GM19467 (cell line): ENCODE results near the gene RAB5B.
"Not testable (repeated sequence)": the region's sequence is repeated elsewhere in the genome, so short reads cannot be mapped to it uniquely, and the experiment has no call there.

Experiments used
- ATAC-seq: cut with Tn5 transposase; IDR thresholded peaks from one replicate; pipeline ENCODE4 v1.9.1; 2021; ENCODE audit warnings: mild to moderate bottlenecking, moderate library complexity; ENCODE audit not compliant: unreplicated experiment

Gene RAB5B

DNA sequence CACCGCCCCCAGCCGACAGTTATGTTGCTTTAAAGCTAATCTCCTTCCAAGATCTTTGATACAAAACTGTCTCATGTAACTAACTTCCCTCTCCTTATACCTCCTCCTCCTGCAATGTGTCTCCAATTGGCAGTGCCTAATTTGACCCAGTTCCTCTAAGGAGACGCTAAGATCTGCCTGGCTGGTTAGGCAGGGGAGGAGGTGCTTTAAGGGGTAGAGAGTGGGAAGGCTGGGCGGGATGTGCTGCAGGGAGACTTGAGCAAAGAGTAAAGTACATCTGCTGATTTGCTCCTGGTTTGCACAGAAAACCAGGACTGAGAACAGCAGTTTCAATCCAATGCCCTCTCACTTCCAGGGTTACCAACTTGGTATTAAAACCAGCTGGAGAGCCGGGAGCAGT, 39.6 kb downstream of the RAB5B start:
- ATAC-seq, result no peak

DNA sequence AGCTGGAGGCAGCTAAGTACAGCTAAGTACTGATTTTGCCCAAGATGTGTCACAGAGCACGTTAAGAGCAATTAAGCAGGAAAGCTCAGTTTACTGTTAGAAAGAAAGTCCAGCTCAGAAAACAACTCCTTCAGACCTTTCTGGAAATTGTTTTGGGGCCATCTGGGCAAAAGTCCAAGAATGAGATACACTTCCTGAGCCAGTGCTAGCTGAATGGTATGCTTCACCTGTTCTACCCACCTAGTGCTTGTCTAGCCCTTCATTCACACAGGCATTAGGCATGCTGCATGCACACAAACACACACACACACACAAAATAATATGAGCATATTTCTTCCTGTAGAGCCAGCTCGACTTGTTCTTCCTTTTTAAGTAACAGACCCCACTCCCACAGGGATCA, 40.3 kb downstream of the RAB5B start:
- ATAC-seq, result no peak

DNA sequence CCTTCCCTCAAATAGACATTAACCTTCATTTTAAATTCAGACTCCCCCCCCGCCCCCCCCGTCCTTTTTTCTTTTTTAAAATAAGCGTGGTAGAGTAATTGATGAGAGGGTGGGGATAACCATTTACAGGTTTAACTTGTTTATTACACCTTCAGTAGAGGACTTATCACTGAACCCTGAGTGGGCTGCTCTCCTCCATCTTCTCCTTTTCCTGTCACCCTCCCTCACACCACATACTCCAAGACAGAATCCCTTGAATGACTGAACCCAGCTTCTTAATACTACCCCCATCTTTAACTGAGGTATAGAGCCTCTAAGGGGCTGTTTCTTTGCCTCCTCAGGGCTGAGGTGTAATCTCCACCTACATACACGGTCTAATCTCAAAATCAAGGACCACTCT, 43.3 kb downstream of the RAB5B start:
- ATAC-seq, result no peak

DNA sequence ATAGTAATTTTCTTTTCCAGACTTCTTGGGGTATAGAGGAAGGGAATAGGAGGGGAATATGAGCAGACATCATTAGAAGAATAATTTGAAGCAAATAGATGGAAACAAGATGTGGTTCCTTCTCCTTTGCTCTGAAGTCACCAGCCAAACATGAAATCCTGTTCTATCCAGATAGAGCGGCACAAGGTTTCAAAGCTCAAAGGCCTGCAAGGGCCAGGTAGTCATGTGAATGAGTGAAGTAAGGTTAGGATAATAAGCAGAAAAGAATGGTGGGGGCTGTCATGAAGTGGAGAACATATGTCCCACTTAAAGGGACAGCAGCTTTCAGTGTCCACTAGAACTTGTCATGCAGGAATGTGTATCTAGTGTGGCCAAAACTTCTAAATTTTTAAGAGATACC, 44.5 kb downstream of the RAB5B start:
- ATAC-seq, result no peak

DNA sequence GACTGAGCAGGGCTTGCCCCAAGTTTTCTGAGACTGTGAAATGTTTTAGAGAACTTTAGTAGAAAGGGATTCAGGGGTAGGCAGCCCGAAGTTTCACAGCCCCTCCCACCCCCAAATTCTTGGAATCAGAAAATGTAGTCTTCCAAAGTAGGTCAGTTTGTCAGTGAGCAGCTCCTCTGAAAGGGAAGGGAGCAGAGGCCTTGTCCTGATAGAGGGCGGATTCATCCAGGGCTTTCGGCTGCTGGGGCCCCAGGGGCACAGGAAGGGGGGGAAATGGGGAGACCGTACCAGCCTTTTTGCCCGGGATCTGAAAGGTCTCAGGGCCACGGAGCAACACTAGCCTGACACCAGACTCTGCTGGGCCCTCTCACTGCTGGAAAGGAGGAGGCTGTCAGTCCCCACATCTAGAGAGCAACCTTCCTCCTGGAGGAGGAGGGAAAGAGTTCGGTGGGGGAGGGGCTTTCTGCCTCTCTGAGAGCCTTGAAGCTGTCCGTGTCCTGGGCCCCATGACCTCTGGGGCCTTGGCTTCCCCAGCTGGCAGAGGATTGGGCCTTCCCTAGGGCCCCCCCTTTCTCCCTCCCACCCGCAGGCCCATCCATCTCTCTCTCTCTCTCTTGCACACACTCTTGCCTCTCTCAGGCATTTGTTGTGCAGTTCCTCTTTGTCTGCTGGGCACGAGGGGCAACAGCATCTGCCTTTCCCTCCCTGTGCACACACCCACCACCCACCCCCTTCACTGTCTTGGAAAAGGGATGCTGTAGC, 46.7 kb downstream of the RAB5B start, which contains the start of gene IKZF4:
Gene IKZF4 (plus strand): TSS at position 621 of the 762 bp plus-strand sequence. CDS start 451 bp downstream, outside the sequence.
- ATAC-seq, result no peak

DNA sequence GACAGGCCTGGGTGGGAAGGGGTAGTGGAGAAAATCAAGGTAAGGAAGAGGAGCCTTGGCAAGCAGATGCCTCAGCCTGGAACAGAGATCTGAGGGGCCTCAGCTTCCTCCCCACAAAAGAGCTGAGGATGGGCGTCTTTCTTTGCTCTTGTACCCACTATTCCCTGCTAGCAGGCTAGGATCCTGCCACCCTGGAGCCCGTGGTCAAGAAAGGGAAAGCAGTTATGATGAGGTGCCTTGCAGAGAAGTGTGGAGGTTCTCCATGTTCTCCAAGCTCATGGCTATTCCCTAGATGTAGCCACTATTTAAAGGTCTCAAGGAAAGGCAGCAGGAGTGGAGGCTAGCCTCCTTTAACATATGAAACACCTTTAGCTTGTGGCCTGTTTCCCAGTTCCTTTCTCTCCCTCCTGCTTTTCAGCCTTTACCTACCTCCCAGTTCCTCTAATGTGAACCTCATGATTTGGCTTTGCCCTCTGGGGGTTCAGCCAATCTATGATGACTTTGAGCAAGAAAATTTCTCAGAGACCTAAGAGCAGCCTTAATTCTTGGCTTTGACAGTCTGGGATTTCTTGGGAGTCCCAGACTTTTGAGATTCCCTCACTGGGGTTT, 48.1 kb downstream of the RAB5B start:
- ATAC-seq, result no peak

DNA sequence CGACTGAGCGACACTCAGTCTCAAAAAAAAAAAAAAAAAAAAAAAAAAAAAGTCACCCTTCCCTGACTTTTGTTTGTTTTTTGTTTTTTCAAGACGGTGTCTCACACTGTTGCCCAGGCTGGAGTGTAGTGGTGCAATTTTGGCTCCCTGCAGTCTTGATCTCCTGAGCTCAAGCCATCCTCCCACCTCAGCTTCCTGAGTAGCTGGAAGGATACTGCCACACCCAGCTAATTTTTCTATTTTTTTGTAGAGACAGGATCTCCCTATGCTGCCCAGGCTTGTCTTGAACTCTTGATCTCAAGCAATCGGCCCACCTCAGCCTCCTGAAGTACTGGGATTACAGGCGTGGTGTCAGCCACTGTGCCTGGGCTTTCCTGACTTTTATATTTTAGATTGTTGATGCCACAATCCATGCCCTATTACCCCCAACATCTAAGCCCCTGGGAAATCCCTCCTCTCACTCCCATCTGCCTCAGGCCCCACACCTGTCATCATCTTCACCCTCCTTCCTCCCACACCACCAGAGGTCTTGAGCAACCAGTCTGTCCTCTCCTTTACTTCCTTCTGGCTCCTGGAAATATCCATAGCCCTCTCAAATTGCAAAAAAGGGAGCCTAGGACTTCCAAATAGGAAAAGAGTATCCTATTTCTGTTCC, 54.8 kb downstream of the RAB5B start:
- ATAC-seq, result no peak

DNA sequence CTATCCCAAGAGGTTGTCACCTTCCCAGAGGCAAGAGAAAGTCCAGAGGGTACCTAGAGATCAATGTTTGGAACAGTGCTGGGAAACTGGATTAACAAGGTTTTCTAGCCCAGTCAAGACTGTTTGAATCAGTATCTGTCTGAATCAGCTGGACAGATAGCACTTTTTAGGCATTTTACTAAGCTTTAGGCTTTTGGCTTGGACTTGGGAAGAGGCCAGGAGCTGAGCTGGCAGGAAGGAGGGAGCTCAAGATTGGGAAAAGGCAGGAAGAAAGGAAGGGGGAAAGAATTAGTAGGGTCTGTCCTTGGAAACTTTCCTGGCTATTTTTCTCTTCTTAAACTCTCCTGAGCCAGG, 55.3 kb downstream of the RAB5B start:
- ATAC-seq, result no peak

DNA sequence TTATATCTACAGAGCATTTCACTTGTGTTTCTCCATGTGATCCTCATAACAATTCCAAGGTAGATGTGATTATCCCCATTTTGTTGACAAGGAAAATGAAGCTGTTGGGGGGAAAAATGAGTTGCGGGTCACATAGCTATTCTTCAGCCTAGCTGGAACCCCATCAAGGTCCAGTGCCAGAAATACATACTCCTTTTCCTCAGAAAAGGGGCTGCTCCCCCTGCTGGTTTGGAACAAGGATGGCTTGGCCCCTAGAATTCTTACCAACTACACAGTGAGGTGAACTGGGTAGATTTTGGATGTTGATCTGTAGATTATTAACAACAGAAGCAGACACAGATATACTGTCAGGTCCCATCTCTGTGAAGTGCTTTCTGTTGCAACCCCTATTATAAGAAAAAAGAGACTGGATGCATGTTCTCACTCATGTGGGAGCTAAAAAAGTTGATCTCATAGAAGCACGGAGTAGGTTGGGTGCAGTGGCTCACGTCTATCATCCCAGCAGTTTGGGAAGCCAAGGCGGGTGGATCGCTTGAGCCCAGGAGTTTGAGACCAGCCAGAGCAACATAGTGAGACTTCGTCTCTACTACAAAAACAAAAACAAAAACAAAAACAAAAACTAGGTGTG, 55.9 kb downstream of the RAB5B start:
- ATAC-seq, result no peak

DNA sequence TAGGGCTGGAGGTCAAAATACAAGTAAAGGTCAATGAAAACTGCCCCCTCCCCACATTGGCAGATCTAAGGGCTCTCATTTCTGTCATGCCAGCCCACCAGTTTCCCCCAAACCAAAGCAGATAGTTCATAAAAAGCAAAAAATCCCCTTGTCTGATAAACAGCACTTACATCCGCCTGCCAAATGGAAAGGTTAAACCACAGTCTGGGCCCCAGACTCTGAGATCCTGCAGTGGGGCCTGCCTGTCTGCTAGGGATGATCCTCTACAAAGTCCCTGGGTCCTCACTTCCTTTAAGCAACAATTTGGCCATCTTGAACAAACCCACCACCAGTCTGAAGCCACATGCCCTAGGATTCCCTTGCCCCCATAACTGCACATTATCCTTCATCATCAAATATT, 58.1 kb downstream of the RAB5B start:
- no peak for ATAC-seq

DNA sequence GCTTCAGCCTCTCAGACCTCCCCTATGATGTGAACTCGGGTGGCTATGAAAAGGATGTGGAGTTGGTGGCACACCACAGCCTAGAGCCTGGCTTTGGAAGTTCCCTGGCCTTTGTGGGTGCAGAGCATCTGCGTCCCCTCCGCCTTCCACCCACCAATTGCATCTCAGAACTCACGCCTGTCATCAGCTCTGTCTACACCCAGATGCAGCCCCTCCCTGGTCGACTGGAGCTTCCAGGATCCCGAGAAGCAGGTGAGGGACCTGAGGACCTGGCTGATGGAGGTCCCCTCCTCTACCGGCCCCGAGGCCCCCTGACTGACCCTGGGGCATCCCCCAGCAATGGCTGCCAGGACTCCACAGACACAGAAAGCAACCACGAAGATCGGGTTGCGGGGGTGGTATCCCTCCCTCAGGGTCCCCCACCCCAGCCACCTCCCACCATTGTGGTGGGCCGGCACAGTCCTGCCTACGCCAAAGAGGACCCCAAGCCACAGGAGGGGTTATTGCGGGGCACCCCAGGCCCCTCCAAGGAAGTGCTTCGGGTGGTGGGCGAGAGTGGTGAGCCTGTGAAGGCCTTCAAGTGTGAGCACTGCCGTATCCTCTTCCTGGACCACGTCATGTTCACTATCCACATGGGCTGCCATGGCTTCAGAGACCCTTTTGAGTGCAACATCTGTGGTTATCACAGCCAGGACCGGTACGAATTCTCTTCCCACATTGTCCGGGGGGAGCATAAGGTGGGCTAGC, 60.9 kb downstream of the RAB5B start:
- ATAC-seq, result no peak

DNA sequence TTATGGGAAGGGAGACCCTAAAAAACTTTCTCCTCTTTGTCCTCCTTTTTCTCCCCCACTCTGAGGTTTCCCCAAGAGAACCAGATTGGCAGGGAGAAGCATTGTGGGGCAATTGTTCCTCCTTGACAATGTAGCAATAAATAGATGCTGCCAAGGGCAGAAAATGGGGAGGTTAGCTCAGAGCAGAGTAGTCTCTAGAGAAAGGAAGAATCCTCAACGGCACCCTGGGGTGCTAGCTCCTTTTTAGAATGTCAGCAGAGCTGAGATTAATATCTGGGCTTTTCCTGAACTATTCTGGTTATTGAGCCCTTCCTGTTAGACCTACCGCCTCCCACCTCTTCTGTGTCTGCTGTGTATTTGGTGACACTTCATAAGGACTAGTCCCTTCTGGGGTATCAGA, 63.3 kb downstream of the RAB5B start:
- ATAC-seq, result no peak

DNA sequence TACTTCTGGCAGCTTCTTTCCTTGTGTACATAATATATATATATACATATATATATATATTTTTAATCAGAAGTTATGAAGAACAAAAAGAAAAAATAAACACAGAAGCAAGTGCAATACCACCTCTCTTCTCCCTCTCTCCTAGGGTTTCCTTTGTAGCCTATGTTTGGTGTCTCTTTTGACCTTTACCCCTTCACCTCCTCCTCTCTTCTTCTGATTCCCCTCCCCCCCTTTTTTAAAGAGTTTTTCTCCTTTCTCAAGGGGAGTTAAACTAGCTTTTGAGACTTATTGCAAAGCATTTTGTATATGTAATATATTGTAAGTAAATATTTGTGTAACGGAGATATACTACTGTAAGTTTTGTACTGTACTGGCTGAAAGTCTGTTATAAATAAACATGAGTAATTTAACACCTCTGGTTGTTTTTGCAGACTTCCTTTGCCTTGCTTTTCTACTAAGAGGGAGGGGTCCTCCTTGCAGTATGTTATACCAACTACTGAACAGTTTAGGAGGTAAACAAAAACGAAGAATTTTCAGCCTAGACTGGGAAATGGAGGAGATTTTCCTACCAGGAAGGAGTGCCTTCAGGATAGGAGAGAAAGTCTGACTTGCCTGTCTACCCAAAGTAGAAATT, 64.3 kb downstream of the RAB5B start:
- no peak for ATAC-seq

DNA sequence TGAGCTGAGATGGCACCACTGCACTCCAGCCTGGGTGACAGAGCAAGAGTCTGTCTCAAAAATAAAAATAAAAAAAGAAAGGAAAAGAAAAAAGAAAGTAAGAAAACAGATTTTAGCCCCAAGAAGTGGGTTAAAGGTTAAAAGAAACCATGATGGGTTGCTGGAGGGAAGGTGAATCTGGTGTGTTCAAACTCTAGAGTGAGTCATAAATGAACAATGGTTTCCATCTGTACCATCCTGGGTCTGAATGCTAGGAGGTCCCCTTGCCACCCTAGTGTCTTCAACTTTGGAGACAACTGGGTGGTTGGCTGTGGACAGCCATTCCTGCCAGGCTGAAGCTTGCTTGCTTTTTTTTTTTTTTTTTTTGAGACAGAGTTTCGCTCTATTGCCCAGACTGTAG, 66.3 kb downstream of the RAB5B start:
- no peak for ATAC-seq

DNA sequence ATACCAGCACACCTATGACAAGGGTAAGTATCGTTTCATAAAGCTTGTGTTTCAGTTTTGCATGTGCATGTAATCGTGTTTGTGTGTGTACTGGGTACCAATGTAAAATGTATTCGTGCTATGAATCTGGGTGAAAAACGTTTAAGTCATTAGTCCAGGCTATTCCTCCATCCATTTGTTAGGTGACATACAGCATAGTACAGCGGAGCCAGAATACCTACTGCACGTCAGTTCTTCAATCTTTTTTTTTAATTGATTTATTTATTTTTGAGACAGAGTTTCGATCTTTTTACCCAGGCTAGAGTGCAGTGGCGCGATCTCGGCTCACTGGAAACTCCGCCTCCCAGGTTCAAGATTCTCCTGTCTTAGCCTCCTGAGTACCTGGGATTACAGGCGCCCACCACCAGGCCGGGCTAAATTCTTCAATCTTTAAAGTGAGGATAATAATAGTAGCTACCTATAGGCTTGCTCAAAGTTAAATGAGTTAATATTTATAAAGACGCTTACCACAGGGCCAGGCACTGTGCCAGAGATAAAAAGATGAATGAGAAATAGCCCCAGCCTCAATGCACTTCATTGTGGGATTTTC, 67.2 kb downstream of the RAB5B start:
- ATAC-seq, result peak; percentile 12

DNA sequence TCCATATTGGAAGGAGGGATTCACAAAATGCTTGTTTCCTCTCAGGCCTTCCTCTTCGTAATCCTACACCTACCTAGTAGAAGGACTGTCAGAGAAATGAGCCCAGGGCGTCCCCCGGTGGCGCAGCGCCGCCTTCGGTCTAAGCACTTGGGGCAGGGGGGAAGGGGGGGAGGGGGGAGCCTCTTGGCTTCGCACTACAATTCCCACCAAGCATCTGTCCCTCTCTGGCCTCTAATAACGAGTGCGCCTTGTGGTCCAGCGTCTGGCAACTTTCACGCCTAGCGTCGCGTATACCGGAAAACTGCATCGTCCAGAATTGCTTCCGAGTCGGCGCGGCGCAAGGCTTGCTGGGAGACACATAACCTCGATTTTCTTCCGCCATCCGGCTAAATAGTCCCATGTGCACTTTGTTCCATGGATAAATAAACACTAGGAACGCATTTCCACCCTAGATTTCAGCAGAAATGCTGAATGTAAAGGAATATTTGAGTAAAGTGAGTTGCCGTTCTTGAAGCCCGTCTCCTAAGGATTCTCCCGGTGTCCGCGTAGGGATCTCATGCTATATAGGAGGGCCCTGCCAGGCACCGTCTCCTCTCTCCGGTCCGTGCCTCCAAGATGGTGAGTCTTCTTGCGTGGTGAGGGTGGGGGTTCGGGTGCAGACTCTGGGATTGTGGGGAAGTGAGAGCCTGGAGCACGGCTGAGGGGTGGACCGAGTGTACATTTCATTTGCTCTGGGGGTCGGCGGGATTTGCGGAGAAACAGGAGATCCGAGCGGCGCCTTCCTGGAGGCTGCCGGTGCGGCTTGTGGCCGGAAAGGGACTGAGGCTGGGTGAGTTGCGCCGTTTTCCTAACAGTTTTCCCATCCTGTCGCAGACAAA, 67.9 kb downstream of the RAB5B start, which contains the start of gene RPS26:
Gene RPS26 (plus strand): TSS at position 367 of the 878 bp plus-strand sequence. CDS start 249 bp downstream, at position 616.
- peak; percentile 80 for ATAC-seq

DNA sequence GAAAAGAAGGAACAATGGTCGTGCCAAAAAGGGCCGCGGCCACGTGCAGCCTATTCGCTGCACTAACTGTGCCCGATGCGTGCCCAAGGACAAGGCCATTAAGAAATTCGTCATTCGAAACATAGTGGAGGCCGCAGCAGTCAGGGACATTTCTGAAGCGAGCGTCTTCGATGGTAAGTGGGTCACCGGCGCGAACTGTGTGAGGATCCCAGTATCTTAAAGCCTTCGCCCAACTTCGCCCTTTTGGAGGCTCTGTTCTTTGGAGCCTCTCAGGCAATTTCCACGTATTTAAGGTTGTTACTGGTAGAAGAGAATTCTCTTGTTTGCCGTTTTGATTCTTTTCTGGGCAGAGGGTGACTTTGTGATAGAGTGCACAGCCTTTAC, 68.5 kb downstream of the RAB5B start:
- ATAC-seq, result not testable (repeated sequence)

DNA sequence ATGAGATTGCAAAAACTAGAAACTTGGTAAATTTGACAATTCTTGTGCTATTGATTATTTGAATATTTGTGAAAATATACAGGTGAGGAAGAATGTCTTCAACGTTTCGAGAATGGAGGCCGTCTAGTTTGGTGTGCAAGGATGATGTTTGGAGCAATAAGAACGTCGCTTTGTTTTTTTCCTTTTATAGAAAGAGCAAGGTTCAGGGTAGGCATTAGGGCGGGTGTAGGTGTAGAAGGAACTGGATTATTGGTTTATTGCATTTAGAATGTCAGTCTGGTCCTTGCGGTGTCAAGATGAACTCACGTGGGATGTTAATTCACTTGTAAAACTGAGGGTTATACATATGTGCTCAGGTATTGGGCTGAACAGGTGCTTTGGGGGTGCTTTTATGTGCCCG, 69.0 kb downstream of the RAB5B start:
- ATAC-seq, result no peak
